PC-3 (cell line): ENCODE measurements around the gene TSBP1. TPM values are rescaled to one million over a fixed set of nuclear protein-coding genes. Genes with fewer than 3 reads are reported as not detected.

Source experiments
- ATAC-seq: fragments of 200-7000 bp; cut with Tn5 transposase; 2 replicates; pipeline ENCODE4 v1.9.1; 2020; ENCODE audit warnings: mild to moderate bottlenecking, moderate library complexity
- BruUV-seq: library from RNA; stranded (reverse); fragments of 400-500 nt; replicated peaks from 2 replicates; lab custom pipeline; 2021; lab: Mats Ljungman, UMichigan
- CTCF ChIA-PET: fragments of 300-600 bp; sonication (Branson Sonifier 250); formaldehyde crosslinking; loops from one replicate; lab custom pipeline; 2022; ENCODE audit warnings: antibody characterized with exemption; lab: Charles Lee
- POLR2A ChIA-PET: fragments of 300-600 bp; sonication (Branson Sonifier 250); formaldehyde crosslinking; loops from one replicate; lab custom pipeline; 2022; ENCODE audit warnings: antibody characterized with exemption; ENCODE audit not compliant: unreplicated experiment; lab: Charles Lee
- DNase-seq: peaks from one replicate; pipeline ENCODE4 v3.0.0-alpha.2; 2015
- H2AFZ ChIP-seq: fragments of 300-600 bp; sonication (generic); 2 replicates; pipeline ENCODE4 v1.6.0; 2016; ENCODE audit warnings: antibody characterized with exemption, low read length
- H3F3A ChIP-seq: fragments of 300-600 bp; sonication (generic); one replicate; pipeline ENCODE4 v1.6.0; 2017; ENCODE audit warnings: antibody characterized with exemption, low read length, control low read depth, mild to moderate bottlenecking; ENCODE audit not compliant: unreplicated experiment
- H3K27ac ChIP-seq: fragments of 300-600 bp; sonication (generic); 2 replicates; pipeline ENCODE4 v1.5.1; 2016; ENCODE audit warnings: mild to moderate bottlenecking, low read length
- H3K27me3 ChIP-seq: fragments of 300-600 bp; sonication (generic); 2 replicates; pipeline ENCODE4 v1.6.1; 2016; ENCODE audit warnings: low read length, mixed read lengths
- H3K36me3 ChIP-seq: fragments of 300-600 bp; sonication (generic); 2 replicates; pipeline ENCODE4 v1.6.1; 2016; ENCODE audit warnings: low read depth, mixed run types, low read length, mixed read lengths
- H3K4me1 ChIP-seq: fragments of 300-600 bp; sonication (generic); 2 replicates; pipeline ENCODE4 v1.5.1; 2016; ENCODE audit warnings: low read length; ENCODE audit not compliant: insufficient read depth
- H3K4me2 ChIP-seq: fragments of 300-600 bp; sonication (generic); 2 replicates; pipeline ENCODE4 v1.6.0; 2016; ENCODE audit warnings: low read length
- H3K4me3 ChIP-seq: fragments of 300-600 bp; sonication (generic); 2 replicates; pipeline ENCODE4 v1.5.1; 2016; ENCODE audit warnings: mild to moderate bottlenecking, low read length, mixed read lengths
- H3K79me2 ChIP-seq: fragments of 300-600 bp; sonication (generic); 2 replicates; pipeline ENCODE4 v1.6.1; 2017; ENCODE audit warnings: low read length, mixed read lengths
- H3K9ac ChIP-seq: fragments of 300-600 bp; sonication (generic); 2 replicates; pipeline ENCODE4 v1.6.0; 2016; ENCODE audit warnings: mild to moderate bottlenecking, low read length
- H3K9me2 ChIP-seq: fragments of 300-600 bp; sonication (generic); replicated peaks from 2 replicates; pipeline ENCODE4 v1.6.1; 2016; ENCODE audit warnings: mixed run types, low read length, mixed read lengths
- H3K9me3 ChIP-seq: fragments of 300-600 bp; sonication (generic); 2 replicates; pipeline ENCODE4 v1.6.1; 2016; ENCODE audit warnings: low read length, mixed read lengths
- H4K20me1 ChIP-seq: fragments of 300-600 bp; sonication (generic); 2 replicates; pipeline ENCODE4 v1.6.1; 2016; ENCODE audit warnings: low read length, mixed read lengths
- EZH2 ChIP-seq: fragments of 300-600 bp; sonication (generic); IDR thresholded peaks from one replicate; pipeline ENCODE4 v1.6.1; 2017; ENCODE audit warnings: antibody characterized with exemption, mild to moderate bottlenecking, low read length; ENCODE audit not compliant: unreplicated experiment
- EZH2phosphoT487 ChIP-seq: fragments of 300-600 bp; sonication (generic); IDR thresholded peaks from 2 replicates; pipeline ENCODE4 v1.6.1; 2018; ENCODE audit warnings: mild to moderate bottlenecking, antibody characterized with exemption, low read length, borderline replicate concordance
- intact Hi-C: fragments of 100-400 bp; cut with micrococcal nuclease; formaldehyde crosslinking; loops from 2 replicates; pipeline ENCODE4 v1.9.0; 2023
- total RNA-seq: library from RNA; depleted of rRNA; stranded (reverse); fragments of >200 nt; gene quantifications from 2 replicates; pipeline ENCODE4 v1.2.3, GENCODE V29; 2014
- TF ChIP-seq, protein P1 (sequence below): fragments of 300-600 bp; sonication (generic); conservative IDR thresholded peaks from 2 replicates; pipeline ENCODE4 v1.5.1; 2017; ENCODE audit warnings: antibody characterized with exemption, low read depth, mild to moderate bottlenecking, low read length

The TSBP1 gene
- total RNA-seq, 1 experiment from 2014 or later, result not detected

- no peak overlapping the region for H3K4me3 ChIP-seq
- TF ChIP-seq EZH2phosphoT487, result no peak
- TF ChIP-seq, protein P1, sequence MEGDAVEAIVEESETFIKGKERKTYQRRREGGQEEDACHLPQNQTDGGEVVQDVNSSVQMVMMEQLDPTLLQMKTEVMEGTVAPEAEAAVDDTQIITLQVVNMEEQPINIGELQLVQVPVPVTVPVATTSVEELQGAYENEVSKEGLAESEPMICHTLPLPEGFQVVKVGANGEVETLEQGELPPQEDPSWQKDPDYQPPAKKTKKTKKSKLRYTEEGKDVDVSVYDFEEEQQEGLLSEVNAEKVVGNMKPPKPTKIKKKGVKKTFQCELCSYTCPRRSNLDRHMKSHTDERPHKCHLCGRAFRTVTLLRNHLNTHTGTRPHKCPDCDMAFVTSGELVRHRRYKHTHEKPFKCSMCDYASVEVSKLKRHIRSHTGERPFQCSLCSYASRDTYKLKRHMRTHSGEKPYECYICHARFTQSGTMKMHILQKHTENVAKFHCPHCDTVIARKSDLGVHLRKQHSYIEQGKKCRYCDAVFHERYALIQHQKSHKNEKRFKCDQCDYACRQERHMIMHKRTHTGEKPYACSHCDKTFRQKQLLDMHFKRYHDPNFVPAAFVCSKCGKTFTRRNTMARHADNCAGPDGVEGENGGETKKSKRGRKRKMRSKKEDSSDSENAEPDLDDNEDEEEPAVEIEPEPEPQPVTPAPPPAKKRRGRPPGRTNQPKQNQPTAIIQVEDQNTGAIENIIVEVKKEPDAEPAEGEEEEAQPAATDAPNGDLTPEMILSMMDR, result no peak
- TF ChIP-seq EZH2, result no peak
- no peaks in the 10 kb centered on the region for H3K4me1 ChIP-seq
- CTCF ChIA-PET, result no interaction called here
- H3K79me2 ChIP-seq, result no peaks in the 10 kb centered on the region
- no peak for DNase-seq
- BruUV-seq, result no TSS peak
- no peak overlapping the region for H3K9ac ChIP-seq
- no peak overlapping the region for H3K27ac ChIP-seq
- H2AFZ ChIP-seq, result no peak overlapping the region
- ATAC-seq, result no peak
- POLR2A ChIA-PET, result interaction anchor here (0.6 kb wide), 1 partner anchor 1652 kb away, joined by 7 read pairs; no protein-coding TSS in a partner anchor
- no peaks in the 10 kb centered on the region for H3K27me3 ChIP-seq
- intact Hi-C loops, result no loop called here
- no peak overlapping the region for H3K4me2 ChIP-seq
- no peaks in the 10 kb centered on the region for H3K9me2 ChIP-seq
- no peaks in the 10 kb centered on the region for H3K9me3 ChIP-seq
- H4K20me1 ChIP-seq, result no peaks in the 10 kb centered on the region
- H3F3A ChIP-seq, result no peaks in the 10 kb centered on the region
- no peaks in the 10 kb centered on the region for H3K36me3 ChIP-seq
These were observed 16.1 kb upstream of the TSBP1 start for GRCh38 chr6:32387589-32388340.

DNA sequence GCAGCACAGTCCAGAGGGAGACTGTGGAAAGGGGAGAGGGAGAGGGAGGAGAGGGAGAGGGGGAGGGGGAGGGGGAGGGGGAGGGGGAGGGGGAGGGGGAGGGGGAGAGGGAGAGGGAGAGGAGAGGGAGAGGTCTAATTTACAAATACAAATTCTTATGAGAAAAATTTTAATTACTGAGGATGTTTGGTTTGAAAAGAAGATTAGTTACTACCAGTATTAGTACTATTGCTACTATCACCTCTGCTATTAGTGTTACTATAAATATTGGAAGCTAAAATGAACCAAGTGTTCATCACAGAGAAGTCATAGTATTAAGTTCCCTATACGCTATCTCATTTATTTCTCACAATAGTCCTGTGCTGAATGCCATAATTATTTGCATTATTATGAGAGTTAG lies 14.3 kb upstream of the TSBP1 start:
- H3F3A ChIP-seq, result no peaks in the 10 kb centered on the region
- no peaks in the 10 kb centered on the region for H3K79me2 ChIP-seq
- ATAC-seq (no peak), DNase-seq (no peak)
- intact Hi-C loops, result no loop called here
- CTCF ChIA-PET, result no interaction called here
- BruUV-seq, result no TSS peak
- TF ChIP-seq, protein P1, result no peak
- no peak for TF ChIP-seq EZH2phosphoT487
- TF ChIP-seq EZH2, result no peak
- no peak overlapping the region for H3K4me2 ChIP-seq
- H3K27ac ChIP-seq, result no peak overlapping the region
- no peak overlapping the region for H3K9ac ChIP-seq
- H4K20me1 ChIP-seq, result no peaks in the 10 kb centered on the region
- no peaks in the 10 kb centered on the region for H3K9me3 ChIP-seq
- no peak overlapping the region for H3K4me3 ChIP-seq
- no peak overlapping the region for H2AFZ ChIP-seq
- no peaks in the 10 kb centered on the region for H3K9me2 ChIP-seq
- H3K4me1 ChIP-seq, result no peaks in the 10 kb centered on the region
- no peaks in the 10 kb centered on the region for H3K27me3 ChIP-seq
- no peaks in the 10 kb centered on the region for H3K36me3 ChIP-seq
- POLR2A ChIA-PET, result no interaction called here

DNA sequence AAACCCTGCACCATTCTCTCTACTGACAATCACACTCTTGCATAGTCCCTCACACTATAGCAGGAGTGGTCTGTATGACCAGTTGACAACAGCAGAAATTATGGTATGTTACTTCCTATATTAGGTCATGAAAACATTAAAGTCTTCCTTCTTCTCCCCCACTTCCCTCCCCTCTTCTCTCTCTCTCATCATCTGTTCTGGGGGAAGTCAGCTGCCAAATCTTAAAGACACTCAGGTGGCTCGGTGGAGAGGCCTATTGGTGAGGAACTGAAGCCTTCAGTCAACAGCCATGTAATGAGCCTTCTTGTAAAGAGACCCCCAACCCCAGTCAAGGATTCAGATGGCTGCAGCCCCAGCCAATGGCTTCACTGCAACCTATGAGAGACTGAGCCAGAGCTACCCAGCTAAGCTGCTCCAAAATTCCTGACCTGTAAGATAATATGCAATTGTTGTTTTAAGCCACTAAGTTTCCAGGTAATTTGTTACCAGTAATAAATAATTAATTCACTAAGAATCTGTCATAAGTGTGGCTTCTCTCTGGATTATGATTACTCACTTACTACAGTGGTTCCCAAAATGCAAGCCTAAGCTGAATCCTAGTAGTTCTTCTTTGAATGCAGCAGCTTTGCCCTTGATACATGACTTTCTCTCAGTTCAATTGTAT lies 11.2 kb upstream of the TSBP1 start:
- Histone ChIP-seq H3K4me2 (no peak overlapping the region), H3K9me3 (no peaks in the 10 kb centered on the region), H3K36me3 (no peaks in the 10 kb centered on the region), H2AFZ (no peak overlapping the region), H3K79me2 (no peaks in the 10 kb centered on the region), H3K4me1 (no peaks in the 10 kb centered on the region), H3K27ac (no peak overlapping the region), H4K20me1 (no peaks in the 10 kb centered on the region), H3K27me3 (no peaks in the 10 kb centered on the region), H3K9ac (no peak overlapping the region), H3K4me3 (no peak overlapping the region), H3K9me2 (no peaks in the 10 kb centered on the region), H3F3A (no peaks in the 10 kb centered on the region)
- ChIA-PET POLR2A (no interaction called here), CTCF (no interaction called here)
- intact Hi-C loops, result no loop called here
- ATAC-seq (no peak), DNase-seq (no peak)
- no TSS peak for BruUV-seq
- TF ChIP-seq, protein P1, result no peak
- TF ChIP-seq EZH2phosphoT487 (no peak), EZH2 (no peak)
